ENCODE results near the gene ANKRD55. TPM values are rescaled to one million over a fixed set of nuclear protein-coding genes. Genes with fewer than 3 reads are reported as not detected.
"Not testable (repeated sequence)": the region's sequence is repeated elsewhere in the genome, so short reads cannot be mapped to it uniquely, and the experiment has no call there.

Gene ANKRD55
- total and polyA plus RNA-seq, 7 donors, result 1.8 to 1.9 TPM; not detected in 5

DNA sequence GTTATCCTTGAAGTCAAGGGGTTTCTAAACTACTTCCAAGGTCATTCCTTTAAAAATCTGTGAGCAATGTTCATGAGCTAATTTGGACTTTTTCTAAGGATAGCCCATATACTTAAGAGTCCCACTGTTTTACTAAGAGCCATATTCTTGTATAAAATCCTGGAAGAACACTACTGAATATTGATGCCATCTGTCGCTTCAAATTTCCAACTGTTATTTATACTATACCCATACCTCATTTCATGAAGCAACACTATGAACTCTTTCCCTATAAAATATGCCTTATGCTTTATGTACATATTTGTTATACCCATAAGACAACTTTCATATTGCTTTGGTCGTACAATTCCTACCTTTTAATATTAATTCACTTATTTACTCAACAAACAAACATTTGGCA is 12.4 kb upstream of the ANKRD55 start:
- Histone ChIP-seq H3K9me3 (no peaks in the 10 kb centered on the region), H3K4me1 (no peaks in the 10 kb centered on the region), H3K27ac (no peak overlapping the region), H3K4me3 (no peak overlapping the region), H3K27me3 (no peaks in the 10 kb centered on the region), H3K36me3 (no peaks in the 10 kb centered on the region)
- TF ChIP-seq EP300 (IDR thresholded peaks at IDR 0.05) (no peak), POLR2A (IDR thresholded peaks at IDR 0.05) (no peak), POLR2AphosphoS5 (IDR thresholded peaks at IDR 0.05) (no peak)
- TF ChIP-seq, protein P1, sequence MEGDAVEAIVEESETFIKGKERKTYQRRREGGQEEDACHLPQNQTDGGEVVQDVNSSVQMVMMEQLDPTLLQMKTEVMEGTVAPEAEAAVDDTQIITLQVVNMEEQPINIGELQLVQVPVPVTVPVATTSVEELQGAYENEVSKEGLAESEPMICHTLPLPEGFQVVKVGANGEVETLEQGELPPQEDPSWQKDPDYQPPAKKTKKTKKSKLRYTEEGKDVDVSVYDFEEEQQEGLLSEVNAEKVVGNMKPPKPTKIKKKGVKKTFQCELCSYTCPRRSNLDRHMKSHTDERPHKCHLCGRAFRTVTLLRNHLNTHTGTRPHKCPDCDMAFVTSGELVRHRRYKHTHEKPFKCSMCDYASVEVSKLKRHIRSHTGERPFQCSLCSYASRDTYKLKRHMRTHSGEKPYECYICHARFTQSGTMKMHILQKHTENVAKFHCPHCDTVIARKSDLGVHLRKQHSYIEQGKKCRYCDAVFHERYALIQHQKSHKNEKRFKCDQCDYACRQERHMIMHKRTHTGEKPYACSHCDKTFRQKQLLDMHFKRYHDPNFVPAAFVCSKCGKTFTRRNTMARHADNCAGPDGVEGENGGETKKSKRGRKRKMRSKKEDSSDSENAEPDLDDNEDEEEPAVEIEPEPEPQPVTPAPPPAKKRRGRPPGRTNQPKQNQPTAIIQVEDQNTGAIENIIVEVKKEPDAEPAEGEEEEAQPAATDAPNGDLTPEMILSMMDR (IDR thresholded peaks at IDR 0.05), result no peak
- WGBS, 2 donors, result 57 to 83% methylated on average over 2 of the region's 2 CpGs
- intact Hi-C loops (cut with DNase I), result no loop called here
- DNase-seq, result no peak

DNA sequence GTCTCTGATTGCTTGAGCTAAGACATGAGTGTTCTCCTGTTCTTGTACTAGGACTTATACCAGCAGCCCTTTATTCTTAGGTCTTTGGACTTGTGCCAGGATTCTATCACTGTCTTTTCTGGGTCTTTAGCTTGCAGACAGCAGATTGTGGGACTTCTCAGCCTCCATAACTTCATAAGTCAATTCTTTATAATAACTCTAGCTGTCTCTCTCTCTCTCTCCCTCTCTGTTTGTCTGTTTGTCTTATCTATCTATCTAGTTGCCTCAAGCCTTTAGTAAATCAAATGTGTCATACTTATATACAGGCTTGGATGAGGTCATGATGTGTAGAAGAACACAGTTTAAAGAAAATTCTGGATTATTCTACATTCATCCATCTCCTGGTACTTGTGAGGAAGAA is 11.5 kb upstream of the ANKRD55 start:
- H3K27ac ChIP-seq, result no peak overlapping the region
- H3K9me3 ChIP-seq, result no peaks in the 10 kb centered on the region
- no peak overlapping the region for H3K4me3 ChIP-seq
- H3K27me3 ChIP-seq, result no peaks in the 10 kb centered on the region
- no peak for DNase-seq
- H3K4me1 ChIP-seq, result no peaks in the 10 kb centered on the region
- TF ChIP-seq EP300 (IDR thresholded peaks at IDR 0.05) (no peak), POLR2A (IDR thresholded peaks at IDR 0.05) (no peak), POLR2AphosphoS5 (IDR thresholded peaks at IDR 0.05) (no peak)
- TF ChIP-seq, protein P1 (IDR thresholded peaks at IDR 0.05), result no peak
- no peaks in the 10 kb centered on the region for H3K36me3 ChIP-seq
- intact Hi-C loops (cut with DNase I), result no loop called here

DNA sequence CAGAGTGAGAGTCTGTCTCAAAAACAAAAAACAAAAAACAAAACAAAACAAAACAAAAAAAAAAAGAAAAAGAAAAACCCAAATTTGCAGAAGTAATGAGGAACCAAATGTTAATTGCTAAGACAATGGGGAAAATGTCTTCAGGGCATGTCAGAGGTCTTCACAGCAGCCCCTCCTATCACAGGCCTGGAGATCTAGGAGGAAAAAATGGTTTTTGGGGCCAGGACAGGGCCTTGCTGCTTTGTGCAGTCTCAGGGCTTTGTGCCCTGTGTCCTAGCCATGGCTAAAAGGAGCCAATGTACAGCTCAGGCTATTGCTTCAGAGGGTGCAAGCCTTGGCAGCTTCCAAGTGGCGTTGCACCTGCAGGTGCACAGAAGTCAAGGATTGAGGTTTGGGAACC is 9.1 kb upstream of the ANKRD55 start:
- intact Hi-C loops (cut with DNase I); H3K27me3 ChIP-seq; H3K4me3 ChIP-seq; H3K27ac ChIP-seq; H3K9me3 ChIP-seq; H3K36me3 ChIP-seq; H3K4me1 ChIP-seq; DNase-seq: not testable (repeated sequence)
- WGBS, 2 donors, result 57 to 91% methylated on average over 1 of the region's 1 CpG

DNA sequence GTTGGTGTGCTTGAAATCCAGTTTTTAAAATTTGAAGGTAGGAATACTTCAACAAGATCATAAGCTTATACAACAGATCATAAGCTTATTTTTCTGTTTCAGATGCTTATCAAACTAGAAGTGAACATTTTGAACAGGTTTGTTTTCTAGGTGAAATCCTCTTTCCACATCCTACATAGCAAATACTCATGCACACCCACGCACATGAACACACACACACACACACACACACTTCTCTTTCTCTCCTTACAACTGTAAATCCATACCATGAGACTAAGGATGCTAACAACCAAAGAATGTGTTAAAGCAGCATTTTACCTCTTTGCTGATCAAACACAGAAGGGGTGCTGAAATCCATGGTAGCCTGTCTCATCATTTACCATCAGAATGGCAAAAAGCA is 592 bp downstream of the ANKRD55 start:
- no peak overlapping the region for H3K4me3 ChIP-seq
- DNase-seq, result no peak
- intact Hi-C loops (cut with DNase I), result no loop called here
- H3K27me3 ChIP-seq, result peaks cover 0 to 6% (median 0%) of the 10 kb centered on the region in 3 donors
- 67 to 75% methylated on average over 1 of the region's 1 CpG for WGBS, 2 donors
- no peaks in the 10 kb centered on the region for H3K9me3 ChIP-seq
- H3K4me1 ChIP-seq, result no peaks in the 10 kb centered on the region
- no peak overlapping the region for H3K27ac ChIP-seq
- no peaks in the 10 kb centered on the region for H3K36me3 ChIP-seq
- TF ChIP-seq EP300 (IDR thresholded peaks at IDR 0.05) (no peak), POLR2A (IDR thresholded peaks at IDR 0.05) (no peak), POLR2AphosphoS5 (IDR thresholded peaks at IDR 0.05) (no peak)
- TF ChIP-seq, protein P1 (IDR thresholded peaks at IDR 0.05), result no peak

DNA sequence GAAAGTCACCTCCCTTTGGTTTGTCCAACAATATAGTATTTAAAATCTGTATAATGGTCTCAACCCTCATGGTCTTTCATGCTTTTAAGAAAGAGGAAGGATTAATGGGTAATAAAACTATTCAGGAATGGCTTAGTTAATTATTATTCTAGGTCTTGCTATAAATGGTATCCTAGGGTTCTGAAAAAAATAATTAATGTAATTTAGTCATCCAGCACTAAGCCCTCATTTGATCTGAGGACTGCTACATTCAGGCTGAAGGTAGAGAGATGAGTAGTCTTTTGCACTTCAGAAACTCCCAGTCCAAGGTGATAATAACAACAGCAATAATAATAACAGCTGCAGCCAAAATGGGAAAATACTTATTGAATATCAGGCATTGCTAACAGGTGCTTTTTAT is 2.6 kb downstream of the ANKRD55 start:
- H3K4me3 ChIP-seq, result no peak overlapping the region
- DNase-seq, result no peak
- no peaks in the 10 kb centered on the region for H3K9me3 ChIP-seq
- no peak overlapping the region for H3K27ac ChIP-seq
- intact Hi-C loops (cut with DNase I), result no loop called here
- H3K36me3 ChIP-seq, result no peaks in the 10 kb centered on the region
- TF ChIP-seq POLR2A (IDR thresholded peaks at IDR 0.05) (no peak), EP300 (IDR thresholded peaks at IDR 0.05) (no peak), POLR2AphosphoS5 (IDR thresholded peaks at IDR 0.05) (no peak)
- TF ChIP-seq, protein P1 (IDR thresholded peaks at IDR 0.05), result no peak
- no peaks in the 10 kb centered on the region for H3K4me1 ChIP-seq
- H3K27me3 ChIP-seq, result peaks cover 0 to 6% (median 0%) of the 10 kb centered on the region in 3 donors

All from sigmoid colon (tissue), 7 donors.